Breast epithelium (tissue), 3 donors: Measurements from ENCODE around the gene PIN1.

Experiments
- CTCF ChIP-seq, 3 donors: fragments of 450-650 bp; IDR thresholded peaks; one replicate each; pipeline ENCODE4 v1.5.1; 2016 to 2017; ENCODE audit warnings: antibody characterized with exemption in 3 of 3, mild to moderate bottlenecking in 3 of 3, moderate library complexity in 3 of 3
- POLR2AphosphoS5 ChIP-seq, 3 donors: sonication (generic); formaldehyde crosslinking; IDR thresholded peaks; one replicate each; pipeline ENCODE4 v1.6.1; 2017; ENCODE audit warnings: antibody characterized with exemption in 3 of 3

- TF ChIP-seq CTCF (IDR thresholded peaks at IDR 0.05) (no peak), POLR2AphosphoS5 (IDR thresholded peaks at IDR 0.05) (no peak)
Observed at GRCh38 chr19:9850235-9850959, 15.3 kb downstream of the PIN1 start.
